GM12874 (cell line): Measurements from ENCODE around the gene METTL8.

Experiments used
- TF ChIP-seq, protein P1 (sequence below): IDR thresholded peaks from 2 replicates; pipeline ENCODE4 v1.5.1; 2011; ENCODE audit warnings: low read depth, mild to moderate bottlenecking, control low read depth, low read length, moderate library complexity; ENCODE audit not compliant: insufficient read depth

METTL8 gene

GRCh38 chr2:171307560-171307959 is 126.2 kb downstream of the METTL8 start:
- TF ChIP-seq, protein P1, sequence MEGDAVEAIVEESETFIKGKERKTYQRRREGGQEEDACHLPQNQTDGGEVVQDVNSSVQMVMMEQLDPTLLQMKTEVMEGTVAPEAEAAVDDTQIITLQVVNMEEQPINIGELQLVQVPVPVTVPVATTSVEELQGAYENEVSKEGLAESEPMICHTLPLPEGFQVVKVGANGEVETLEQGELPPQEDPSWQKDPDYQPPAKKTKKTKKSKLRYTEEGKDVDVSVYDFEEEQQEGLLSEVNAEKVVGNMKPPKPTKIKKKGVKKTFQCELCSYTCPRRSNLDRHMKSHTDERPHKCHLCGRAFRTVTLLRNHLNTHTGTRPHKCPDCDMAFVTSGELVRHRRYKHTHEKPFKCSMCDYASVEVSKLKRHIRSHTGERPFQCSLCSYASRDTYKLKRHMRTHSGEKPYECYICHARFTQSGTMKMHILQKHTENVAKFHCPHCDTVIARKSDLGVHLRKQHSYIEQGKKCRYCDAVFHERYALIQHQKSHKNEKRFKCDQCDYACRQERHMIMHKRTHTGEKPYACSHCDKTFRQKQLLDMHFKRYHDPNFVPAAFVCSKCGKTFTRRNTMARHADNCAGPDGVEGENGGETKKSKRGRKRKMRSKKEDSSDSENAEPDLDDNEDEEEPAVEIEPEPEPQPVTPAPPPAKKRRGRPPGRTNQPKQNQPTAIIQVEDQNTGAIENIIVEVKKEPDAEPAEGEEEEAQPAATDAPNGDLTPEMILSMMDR: no peak

GRCh38 chr2:171297956-171298355 is 135.8 kb downstream of the METTL8 start:
- TF ChIP-seq, protein P1: no peak

- TF ChIP-seq, protein P1: no peak
These were observed 139.2 kb downstream of the METTL8 start for GRCh38 chr2:171294608-171295007.

- TF ChIP-seq, protein P1: no peak
These were observed 140.1 kb downstream of the METTL8 start for GRCh38 chr2:171293661-171294060.

DNA sequence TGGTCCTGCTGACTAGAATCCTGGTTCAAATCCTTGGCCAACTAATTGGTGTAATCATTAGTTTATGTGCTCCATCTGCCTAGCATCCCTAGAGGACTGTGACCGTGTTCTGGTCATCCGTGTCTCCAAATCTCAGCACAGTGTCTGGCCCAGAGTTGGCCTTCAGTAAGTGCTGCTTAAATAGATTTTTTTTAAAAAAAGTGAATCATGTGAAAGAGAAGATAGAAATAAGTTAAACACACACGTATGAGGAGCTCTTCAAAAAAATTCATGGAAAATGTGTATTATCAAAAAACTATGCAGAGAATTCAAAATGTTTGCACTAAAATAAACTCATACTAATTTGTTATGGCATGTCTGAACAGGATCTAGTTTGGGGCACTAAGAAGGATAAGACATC is 143.8 kb downstream of the METTL8 start:
- TF ChIP-seq, protein P1: no peak

DNA sequence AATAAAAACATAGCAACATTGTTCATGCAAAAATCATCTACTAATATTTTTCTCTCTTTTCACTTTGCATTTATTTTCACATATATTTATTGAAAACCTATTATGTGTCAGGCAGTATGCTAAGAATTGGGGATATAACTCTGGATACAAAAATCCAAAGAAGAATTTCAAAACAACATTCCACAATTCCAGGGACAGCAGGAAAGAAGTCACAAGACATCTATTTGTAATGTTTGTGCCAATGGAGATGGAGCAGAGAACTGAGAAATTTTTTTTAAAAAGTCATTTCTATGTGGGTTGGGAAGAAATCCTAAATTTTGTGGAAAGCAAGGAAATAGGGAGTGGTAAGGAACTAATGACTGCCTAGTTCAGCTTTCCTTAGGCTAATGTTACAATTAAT is 144.5 kb downstream of the METTL8 start:
- TF ChIP-seq, protein P1: no peak

GRCh38 chr2:171287611-171288010 is 146.2 kb downstream of the METTL8 start:
- TF ChIP-seq, protein P1: no peak
